DOHH2 (cell line): ENCODE results near the gene TARS3.
A peak's percentile ranks its signal among the peaks of the same experiment; 100 is the strongest.

Experiments
- H3F3A ChIP-seq: fragments of 200-600 bp; sonication (generic), shearing (Covaris generic); 2 replicates; pipeline ENCODE4 v1.6.0; 2016; ENCODE audit warnings: antibody characterized with exemption, mild to moderate bottlenecking; ENCODE audit not compliant: control insufficient read depth, insufficient read depth
- H3K27ac ChIP-seq: fragments of 200-600 bp; sonication (generic); 2 replicates; pipeline ENCODE4 v1.5.1; 2014; ENCODE audit warnings: low read depth, mild to moderate bottlenecking, low read length, moderate library complexity
- H3K27me3 ChIP-seq: fragments of 200-600 bp; sonication (generic); 2 replicates; pipeline ENCODE4 v1.6.1; 2014; ENCODE audit warnings: mild to moderate bottlenecking, low read length, mixed read lengths; ENCODE audit not compliant: control insufficient read depth
- H3K36me3 ChIP-seq: fragments of 200-600 bp; sonication (generic); 2 replicates; pipeline ENCODE4 v1.6.1; 2014; ENCODE audit warnings: mild to moderate bottlenecking, low read length, moderate library complexity, mixed read lengths; ENCODE audit not compliant: control insufficient read depth
- H3K4me1 ChIP-seq: fragments of 200-600 bp; sonication (generic); 2 replicates; pipeline ENCODE4 v1.6.1; 2014; ENCODE audit warnings: mild to moderate bottlenecking, low read length, mixed read lengths; ENCODE audit not compliant: control insufficient read depth
- H3K4me2 ChIP-seq: fragments of 200-600 bp; sonication (generic); 2 replicates; pipeline ENCODE4 v1.6.0; 2014; ENCODE audit warnings: mild to moderate bottlenecking, low read length, moderate library complexity
- H3K4me3 ChIP-seq: fragments of 200-600 bp; sonication (generic); 2 replicates; pipeline ENCODE4 v1.5.1; 2014; ENCODE audit warnings: mild to moderate bottlenecking, low read length, mixed read lengths
- H3K79me2 ChIP-seq: fragments of 200-600 bp; sonication (generic); 2 replicates; pipeline ENCODE4 v1.6.1; 2014; ENCODE audit warnings: mild to moderate bottlenecking, low read length, mixed read lengths; ENCODE audit not compliant: control insufficient read depth
- H3K9me2 ChIP-seq: fragments of 200-600 bp; sonication (generic); replicated peaks from 2 replicates; pipeline ENCODE4 v1.6.1; 2014; ENCODE audit warnings: mild to moderate bottlenecking, low read length, mixed read lengths; ENCODE audit not compliant: control insufficient read depth
- H3K9me3 ChIP-seq: fragments of 200-600 bp; sonication (generic); 2 replicates; pipeline ENCODE4 v1.6.1; 2014; ENCODE audit warnings: antibody characterized with exemption, low read length, mixed read lengths; ENCODE audit not compliant: control insufficient read depth, insufficient read depth
- H4K20me1 ChIP-seq: fragments of 200-600 bp; sonication (generic); 2 replicates; pipeline ENCODE4 v1.6.0; 2014; ENCODE audit warnings: low read depth, mild to moderate bottlenecking, antibody characterized with exemption, low read length, moderate library complexity; ENCODE audit not compliant: control insufficient read depth, insufficient read depth
- EZH2phosphoT487 ChIP-seq: fragments of 200-600 bp; sonication (generic); IDR thresholded peaks from 2 replicates; pipeline ENCODE4 v1.6.1; 2017; ENCODE audit warnings: borderline replicate concordance, mild to moderate bottlenecking, antibody characterized with exemption, low read length, moderate library complexity, mixed read lengths
- TF ChIP-seq, protein P1 (sequence below): fragments of 200-600 bp; sonication (generic); IDR thresholded peaks from one replicate; pipeline ENCODE4 v1.5.1; 2014; ENCODE audit warnings: antibody characterized with exemption, mild to moderate bottlenecking, low read depth, low read length; ENCODE audit not compliant: poor library complexity, severe bottlenecking

Gene TARS3

DNA sequence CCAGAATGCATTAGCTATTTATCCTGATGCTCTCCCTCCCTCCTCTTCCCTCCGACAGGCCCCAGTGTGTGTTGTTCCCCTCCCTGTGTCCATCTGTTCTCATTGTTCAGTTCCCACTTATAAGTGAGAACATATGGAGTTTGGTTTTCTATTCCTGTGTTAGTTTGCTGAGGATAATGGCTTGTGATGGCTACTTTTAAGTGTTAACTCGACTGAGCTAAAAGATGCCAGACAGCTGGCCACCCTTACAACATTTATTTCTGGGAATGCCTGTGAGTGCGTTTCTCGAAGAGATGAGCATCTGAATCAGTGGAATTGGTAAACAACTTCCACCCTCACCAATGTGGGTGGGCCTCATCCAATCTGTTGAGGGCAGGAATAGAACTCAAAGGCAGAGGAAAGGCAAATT, 47.3 kb downstream of the TARS3 start:
- TF ChIP-seq, protein P1, sequence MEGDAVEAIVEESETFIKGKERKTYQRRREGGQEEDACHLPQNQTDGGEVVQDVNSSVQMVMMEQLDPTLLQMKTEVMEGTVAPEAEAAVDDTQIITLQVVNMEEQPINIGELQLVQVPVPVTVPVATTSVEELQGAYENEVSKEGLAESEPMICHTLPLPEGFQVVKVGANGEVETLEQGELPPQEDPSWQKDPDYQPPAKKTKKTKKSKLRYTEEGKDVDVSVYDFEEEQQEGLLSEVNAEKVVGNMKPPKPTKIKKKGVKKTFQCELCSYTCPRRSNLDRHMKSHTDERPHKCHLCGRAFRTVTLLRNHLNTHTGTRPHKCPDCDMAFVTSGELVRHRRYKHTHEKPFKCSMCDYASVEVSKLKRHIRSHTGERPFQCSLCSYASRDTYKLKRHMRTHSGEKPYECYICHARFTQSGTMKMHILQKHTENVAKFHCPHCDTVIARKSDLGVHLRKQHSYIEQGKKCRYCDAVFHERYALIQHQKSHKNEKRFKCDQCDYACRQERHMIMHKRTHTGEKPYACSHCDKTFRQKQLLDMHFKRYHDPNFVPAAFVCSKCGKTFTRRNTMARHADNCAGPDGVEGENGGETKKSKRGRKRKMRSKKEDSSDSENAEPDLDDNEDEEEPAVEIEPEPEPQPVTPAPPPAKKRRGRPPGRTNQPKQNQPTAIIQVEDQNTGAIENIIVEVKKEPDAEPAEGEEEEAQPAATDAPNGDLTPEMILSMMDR, result no peak
- TF ChIP-seq EZH2phosphoT487, result no peak
- H3K36me3 ChIP-seq, result peaks cover 7% of the 10 kb centered on the region; the same call in 1 of the 2 replicates
- no peaks in the 10 kb centered on the region; the same call in 1 of the 2 replicates for H3F3A ChIP-seq

GRCh38 chr15:101675796-101676582, 48.3 kb downstream of the TARS3 start:
- no peaks in the 10 kb centered on the region for H3K79me2 ChIP-seq
- H3K4me2 ChIP-seq, result peak overlapping the region; percentile 68
- no peaks in the 10 kb centered on the region for H4K20me1 ChIP-seq
- H3F3A ChIP-seq, result no peaks in the 10 kb centered on the region; the same call in 1 of the 2 replicates
- H3K9me2 ChIP-seq, result no peaks in the 10 kb centered on the region
- no peak for TF ChIP-seq EZH2phosphoT487
- TF ChIP-seq, protein P1, result no peak
- 0 out of 2 replicates have a peak overlapping the region, but pooled peaks have one; percentile 6 for H3K27ac ChIP-seq
- no peaks in the 10 kb centered on the region for H3K27me3 ChIP-seq
- peaks cover 16% of the 10 kb centered on the region for H3K4me1 ChIP-seq
- peaks cover 3% of the 10 kb centered on the region; the same call in 1 of the 2 replicates for H3K36me3 ChIP-seq
- H3K9me3 ChIP-seq, result no peaks in the 10 kb centered on the region
- H3K4me3 ChIP-seq, result peak overlapping the region; percentile 22

More for the DNA sequence above, 47.3 kb downstream of the TARS3 start:
- Histone ChIP-seq H3K4me2 (no peak overlapping the region), H3K9me3 (no peaks in the 10 kb centered on the region), H3K27ac (no peak overlapping the region), H3K4me1 (peaks cover 16% of the 10 kb centered on the region), H3K4me3 (no peak overlapping the region), H3K27me3 (no peaks in the 10 kb centered on the region), H3K9me2 (no peaks in the 10 kb centered on the region), H3K79me2 (no peaks in the 10 kb centered on the region), H4K20me1 (no peaks in the 10 kb centered on the region)

DNA sequence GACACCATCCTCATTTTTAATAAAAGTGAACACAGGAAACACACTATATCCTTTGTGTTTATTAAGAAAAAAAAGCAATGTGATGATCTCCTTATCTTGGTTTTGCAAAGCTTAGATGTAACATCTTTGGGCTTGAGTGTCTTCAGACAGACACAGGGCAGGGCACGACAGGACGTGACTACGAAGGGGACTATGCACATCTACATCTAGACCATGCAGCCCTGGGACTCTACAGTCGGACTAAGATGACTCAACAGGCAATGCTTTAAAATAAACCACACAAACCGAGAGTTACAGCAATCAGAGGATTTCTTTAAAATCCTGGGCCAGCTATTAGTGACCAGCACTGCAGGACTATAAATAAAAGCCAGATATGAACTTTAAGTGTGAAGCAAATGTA, 49.3 kb downstream of the TARS3 start:
- TF ChIP-seq EZH2phosphoT487, result no peak
- TF ChIP-seq, protein P1, result no peak
- Histone ChIP-seq H3K9me3 (no peaks in the 10 kb centered on the region), H3K9me2 (no peaks in the 10 kb centered on the region), H3K79me2 (no peaks in the 10 kb centered on the region), H3K4me3 (no peak overlapping the region), H3K36me3 (peaks cover 3% of the 10 kb centered on the region; the same call in 1 of the 2 replicates), H3K27me3 (no peaks in the 10 kb centered on the region), H3K4me2 (no peak overlapping the region), H3K27ac (no peak overlapping the region), H4K20me1 (no peaks in the 10 kb centered on the region), H3F3A (no peaks in the 10 kb centered on the region; the same call in 1 of the 2 replicates), H3K4me1 (peaks cover 16% of the 10 kb centered on the region)
